A549 (cell line): ENCODE results near the gene CYP4F22. TPM values are rescaled to one million over a fixed set of nuclear protein-coding genes. Genes with fewer than 3 reads are reported as not detected.
A peak's percentile ranks its signal among the peaks of the same experiment; 100 is the strongest.

Experiments used
- ATAC-seq, 2 experiments: fragments of 200-7000 bp in 1 of 2; fragments of >200 bp in 1 of 2; cut with Nextera tagmentation in 1 of 2; cut with Tn5 transposase in 1 of 2; 3 replicates each; pipeline versions ENCODE4 v1.8.0 to v1.9.1; 2018 to 2020; ENCODE audit warnings: mild to moderate bottlenecking in 1 of 2, moderate library complexity in 1 of 2
- CTCF ChIA-PET: fragments of 300-600 bp; sonication (Branson Sonifier 250); formaldehyde crosslinking; extraction: SDS; loops from one replicate; lab custom pipeline; 2021; ENCODE audit warnings: antibody characterized with exemption, inconsistent platforms; lab: Yijun Ruan, JAX
- POLR2A ChIA-PET: fragments of 350-600 bp; formaldehyde crosslinking; extraction: SDS; loops from one replicate; lab custom pipeline; 2021; ENCODE audit warnings: antibody characterized with exemption, inconsistent platforms; lab: Yijun Ruan, JAX
- DNase-seq, 2 experiments: peaks; one replicate each; pipeline versions ENCODE4 v3.0.0 to v3.0.0-alpha.2; 2011 to 2016; ENCODE audit warnings: low read depth in 1 of 2, low spot score in 1 of 2
- FAIRE-seq: peaks from 2 replicates; lab custom pipeline; 2011; peaks lifted over from hg19 to GRCh38; lab: Jason Lieb, UNC
- H3K27ac ChIP-seq, 2 experiments: fragments of >200 bp; sonication (Bioruptor Twin); formaldehyde crosslinking; 3 replicates each; pipeline ENCODE4 v1.5.1; 2016 to 2017
- H3K4me1 ChIP-seq: fragments of >200 bp; sonication (Bioruptor Twin); formaldehyde crosslinking; 3 replicates; pipeline ENCODE4 v1.6.1; 2016
- H3K4me2 ChIP-seq: fragments of >200 bp; sonication (Bioruptor Twin); formaldehyde crosslinking; 3 replicates; pipeline ENCODE4 v1.6.1; 2016
- H3K4me3 ChIP-seq: fragments of >200 bp; sonication (Bioruptor Twin); formaldehyde crosslinking; 3 replicates; pipeline ENCODE4 v1.5.1; 2016
- H3K9me3 ChIP-seq: fragments of >200 bp; sonication (Bioruptor Twin); formaldehyde crosslinking; 3 replicates; pipeline ENCODE4 v1.6.1; 2016
- BHLHE40 ChIP-seq: IDR thresholded peaks from 2 replicates; pipeline ENCODE4 v1.6.1; 2012; ENCODE audit warnings: low read depth, low read length, inconsistent platforms
- CBX2 ChIP-seq: fragments of 200-600 bp; sonication (generic); IDR thresholded peaks from 2 replicates; pipeline ENCODE4 v1.6.1; 2016; ENCODE audit warnings: low read depth, mild to moderate bottlenecking, borderline replicate concordance
- CHD2 ChIP-seq: fragments of 150-350 bp; IDR thresholded peaks from 2 replicates; pipeline ENCODE4 v1.6.1; 2014; ENCODE audit warnings: low read length; ENCODE audit not compliant: partially characterized antibody
- EHF ChIP-seq: fragments of 250-450 bp; sonication (Bioruptor Pico); IDR thresholded peaks from 2 replicates; pipeline ENCODE4 v1.5.0; 2020; ENCODE audit warnings: mild to moderate bottlenecking
- EHMT2 ChIP-seq: fragments of 200-600 bp; sonication (generic); IDR thresholded peaks from 2 replicates; pipeline ENCODE4 v1.6.1; 2016; ENCODE audit warnings: antibody characterized with exemption, low read depth, mild to moderate bottlenecking, moderate library complexity
- ESRRA ChIP-seq: fragments of 150-350 bp; IDR thresholded peaks from 2 replicates; pipeline ENCODE4 v1.6.1; 2014; ENCODE audit warnings: mild to moderate bottlenecking, low read length, borderline replicate concordance
- HMGXB4 ChIP-seq: fragments of 250-450 bp; sonication (Bioruptor Pico); IDR thresholded peaks from 2 replicates; pipeline ENCODE4 v1.5.0; 2021; ENCODE audit warnings: mild to moderate bottlenecking, moderate library complexity, borderline replicate concordance
- HOXA7 ChIP-seq: fragments of 250-450 bp; sonication (Bioruptor Pico); IDR thresholded peaks from 2 replicates; pipeline ENCODE4 v1.5.0; 2020; ENCODE audit warnings: mild to moderate bottlenecking, moderate library complexity
- HOXB13 ChIP-seq: fragments of 250-450 bp; sonication (Bioruptor Pico); IDR thresholded peaks from 2 replicates; pipeline ENCODE4 v1.5.0; 2020; ENCODE audit warnings: low read depth, mild to moderate bottlenecking, moderate library complexity
- MAFK ChIP-seq: fragments of 450-650 bp; IDR thresholded peaks from 2 replicates; pipeline ENCODE4 v1.6.1; 2014; ENCODE audit not compliant: partially characterized antibody
- MAZ ChIP-seq: fragments of 150-350 bp; IDR thresholded peaks from 2 replicates; pipeline ENCODE4 v1.6.1; 2014; ENCODE audit warnings: antibody characterized with exemption, low read depth, low read length, borderline replicate concordance
- NR3C1 ChIP-seq: fragments of >200 bp; sonication (Bioruptor Twin); formaldehyde crosslinking; IDR thresholded peaks from 3 replicates; pipeline ENCODE4 v1.6.1; 2017
- PBX3 ChIP-seq: IDR thresholded peaks from 2 replicates; pipeline ENCODE4 v1.6.1; 2012
- POLR2A ChIP-seq: IDR thresholded peaks from 2 replicates; pipeline ENCODE4 v1.6.1; 2012; ENCODE audit warnings: mild to moderate bottlenecking, low read length
- RAD21 ChIP-seq, 2 experiments: fragments of >200 bp in 1 of 2; sonication (Bioruptor Twin) in 1 of 2; formaldehyde crosslinking in 1 of 2; IDR thresholded peaks in 1 of 2; conservative IDR thresholded peaks in 1 of 2; 2 replicates in 1 of 2; 3 replicates in 1 of 2; pipeline ENCODE4 v1.6.1; 2012 to 2018; ENCODE audit warnings: inconsistent platforms in 1 of 2
- RARB ChIP-seq: fragments of 250-450 bp; sonication (Bioruptor Pico); IDR thresholded peaks from 2 replicates; pipeline ENCODE4 v1.8.0; 2021; ENCODE audit warnings: mild to moderate bottlenecking, moderate library complexity
- TP53 ChIP-seq: fragments of 250-450 bp; sonication (Bioruptor Pico); IDR thresholded peaks from 2 replicates; pipeline ENCODE4 v1.5.0; 2021; ENCODE audit warnings: mild to moderate bottlenecking, moderate library complexity
- USF2 ChIP-seq: fragments of 450-650 bp; IDR thresholded peaks from 2 replicates; pipeline ENCODE4 v1.6.1; 2014; ENCODE audit warnings: antibody characterized with exemption
- ZC3H11A ChIP-seq: fragments of 450-650 bp; IDR thresholded peaks from 2 replicates; pipeline ENCODE4 v1.6.1; 2014; ENCODE audit warnings: antibody characterized with exemption, mild to moderate bottlenecking
- ZFP36 ChIP-seq: fragments of 450-650 bp; IDR thresholded peaks from 2 replicates; pipeline ENCODE4 v1.6.1; 2014; ENCODE audit warnings: borderline replicate concordance; ENCODE audit not compliant: partially characterized antibody
- WGBS: methylation state at CpG from one replicate; pipeline ENCODE4 v1.1.6; 2017; ENCODE audit errors: missing lambda C conversion rate; 5-methylcytosine and 5-hydroxymethylcytosine counted together
- polyA minus RNA-seq: library from RNA; depleted of rRNA, polyadenylated mRNA; stranded (reverse); fragments of >200 nt; gene quantifications from 2 replicates; pipeline ENCODE4 v1.2.3, GENCODE V29; 2011; rRNA and poly(A)+ RNA removed
- polyA plus RNA-seq, 4 experiments: library from polyadenylated mRNA; depleted of rRNA in 3 of 4; stranded (reverse); fragments of >200 nt; fragmentation: RNase III in 1 of 4; extraction: RNeasy Plus Mini Kit Qiagen cat#74134 plus additional on column Dnase treatment in 1 of 4; gene quantifications; 2 replicates in 3 of 4; 3 replicates in 1 of 4; pipeline ENCODE4 v1.2.3, GENCODE V29; 2011 to 2017
- TF ChIP-seq, protein P1 (sequence below): fragments of 150-350 bp; IDR thresholded peaks from 2 replicates; pipeline ENCODE4 v1.6.1; 2014; ENCODE audit warnings: low read depth, mild to moderate bottlenecking, low read length

CYP4F22 gene
- polyA plus RNA-seq (2011; rRNA removed) (not detected in 2 replicates), polyA plus RNA-seq (2017; fragmentation: RNase III; extraction: RNeasy Plus Mini Kit Qiagen cat#74134 plus additional on column Dnase treatment) (0.05 TPM in 1 of 3 replicates, not detected in the others), polyA minus RNA-seq (0.08 TPM in 1 of 2 replicates, not detected in the other)
- 0.03 and 0.05 TPM in 2 replicates for polyA plus RNA-seq (2012; cell fraction: cytosol; rRNA removed)
- polyA plus RNA-seq (2012; cell fraction: nucleus; rRNA removed): 0.05 and 0.11 TPM in 2 replicates

DNA sequence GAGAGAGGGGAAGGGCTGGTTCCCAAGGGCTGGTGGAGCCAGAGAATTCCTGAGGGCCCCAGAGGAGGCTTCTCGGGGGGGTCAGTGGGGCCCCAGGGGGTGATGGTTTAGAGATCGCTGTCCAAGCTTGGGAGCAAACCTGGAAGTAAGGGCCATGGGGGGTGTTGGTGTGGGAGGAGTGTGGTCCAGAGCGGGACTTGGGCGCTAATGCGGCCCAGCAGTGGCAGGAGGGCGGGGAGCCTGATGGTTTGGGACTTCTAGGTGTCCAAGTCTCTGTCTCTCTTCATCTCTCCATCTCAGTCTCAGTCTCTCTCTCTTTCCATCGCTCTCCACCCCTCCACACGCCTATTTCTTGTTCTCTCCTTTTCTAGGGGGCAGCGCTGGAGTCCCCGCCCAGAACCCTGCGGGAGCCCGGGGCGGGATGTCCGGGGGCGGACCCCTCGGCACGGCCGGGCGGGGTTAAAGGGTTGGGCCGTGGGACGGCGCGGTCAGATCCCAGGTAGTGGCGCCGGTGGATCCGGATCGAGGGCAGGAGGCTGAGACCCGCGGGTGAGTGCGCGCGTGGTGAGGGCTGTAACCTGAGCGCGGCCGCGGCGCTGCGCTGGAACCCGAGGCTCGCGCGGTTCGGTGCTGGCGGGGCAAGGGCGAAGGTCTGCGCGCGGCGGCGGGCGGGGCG lies at the start of gene CYP4F22:
Gene CYP4F22 (plus strand): TSS at position 491 of the 676 bp plus-strand sequence. CDS start 16,812 bp downstream, outside the sequence.
- H3K27ac ChIP-seq: peak within 1 kb of the TSS in 1 of 2 experiments; percentile 60; a peak in 3 of 6 replicates
- ChIA-PET CTCF (interaction anchor here (1.0 kb wide), 1 partner anchor 408 kb away, joined by 3 read pairs; no protein-coding TSS in a partner anchor), POLR2A (no interaction called here)
- no peak for TF ChIP-seq HOXA7 (CRISPR knock-in tag)
- TF ChIP-seq RAD21 (conservative IDR thresholded peaks at IDR 0.05 in 1 of 2, IDR thresholded peaks at IDR 0.05 in 1 of 2): no peak
- TF ChIP-seq ESRRA: no peak
- TF ChIP-seq EHMT2: no peak
- TF ChIP-seq BHLHE40: no peak
- no peak for TF ChIP-seq MAZ
- 28% methylated on average over 9 of the region's 52 CpGs for WGBS
- no peak for DNase-seq
- FAIRE-seq: no peak
- H3K9me3 ChIP-seq: no peaks in the 10 kb centered on the region
- ATAC-seq: peak; percentile 45 to 60; a peak in 4 of 6 replicates
- H3K4me1 ChIP-seq: no peaks in the 10 kb centered on the region
- H3K4me2 ChIP-seq: peak within 1 kb of the TSS; percentile 79
- peak within 1 kb of the TSS; percentile 44 for H3K4me3 ChIP-seq

DNA sequence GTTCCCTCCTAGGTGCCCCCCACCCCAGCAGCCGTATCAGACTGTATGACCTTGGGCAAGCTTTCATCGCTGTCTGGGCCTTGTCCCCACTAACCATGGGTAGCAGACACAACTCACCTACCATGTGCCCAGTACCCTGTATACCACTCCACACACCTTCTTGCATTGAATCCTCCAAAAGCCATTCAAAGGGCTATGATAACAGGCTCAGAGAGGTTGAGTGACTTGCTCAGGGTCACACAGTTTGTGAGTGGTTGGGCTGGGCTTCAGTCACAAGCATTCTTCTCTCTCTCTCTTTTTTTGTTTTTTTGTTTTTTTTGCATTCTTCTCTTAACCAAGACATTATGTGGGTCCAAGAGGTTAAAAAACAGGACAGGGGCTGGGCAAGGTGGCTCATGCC lies 46.6 kb upstream of the CYP4F22 start:
- H3K4me2 ChIP-seq: no peak overlapping the region
- WGBS: 100% methylated on average over 1 of the region's 2 CpGs
- no peaks in the 10 kb centered on the region for H3K9me3 ChIP-seq
- ChIA-PET CTCF (no interaction called here), POLR2A (no interaction called here)
- peaks cover 6% of the 10 kb centered on the region for H3K4me1 ChIP-seq
- H3K27ac ChIP-seq: no peak overlapping the region
- FAIRE-seq (no peak), DNase-seq (no peak), ATAC-seq (no peak)
- no peak for TF ChIP-seq NR3C1
- TF ChIP-seq ZFP36: peak; percentile 39
- no peak for TF ChIP-seq RARB
- no peak for TF ChIP-seq POLR2A
- H3K4me3 ChIP-seq: no peak overlapping the region

- no peak for DNase-seq
- TF ChIP-seq CBX2: no peak
- TF ChIP-seq CHD2: no peak
- no peak for TF ChIP-seq USF2
- TF ChIP-seq HMGXB4 (CRISPR knock-in tag): no peak
- no peak for TF ChIP-seq MAFK
- TF ChIP-seq PBX3: no peak
- no peak for TF ChIP-seq ZC3H11A
- no peak for TF ChIP-seq EHF
- no peak for TF ChIP-seq HOXA7 (CRISPR knock-in tag)
- no peak for TF ChIP-seq ZFP36
- TF ChIP-seq, protein P1, sequence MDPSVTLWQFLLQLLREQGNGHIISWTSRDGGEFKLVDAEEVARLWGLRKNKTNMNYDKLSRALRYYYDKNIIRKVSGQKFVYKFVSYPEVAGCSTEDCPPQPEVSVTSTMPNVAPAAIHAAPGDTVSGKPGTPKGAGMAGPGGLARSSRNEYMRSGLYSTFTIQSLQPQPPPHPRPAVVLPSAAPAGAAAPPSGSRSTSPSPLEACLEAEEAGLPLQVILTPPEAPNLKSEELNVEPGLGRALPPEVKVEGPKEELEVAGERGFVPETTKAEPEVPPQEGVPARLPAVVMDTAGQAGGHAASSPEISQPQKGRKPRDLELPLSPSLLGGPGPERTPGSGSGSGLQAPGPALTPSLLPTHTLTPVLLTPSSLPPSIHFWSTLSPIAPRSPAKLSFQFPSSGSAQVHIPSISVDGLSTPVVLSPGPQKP: no peak
- TF ChIP-seq TP53 (CRISPR knock-in tag): no peak
- TF ChIP-seq HOXB13 (CRISPR knock-in tag): no peak
- TF ChIP-seq, all 56 proteins: peak for 0
- ChIA-PET CTCF (no interaction called here), POLR2A (no interaction called here)
- peaks cover 12% of the 10 kb centered on the region for H3K4me1 ChIP-seq
- ATAC-seq (no peak), FAIRE-seq (no peak)
- no peak overlapping the region for H3K4me2 ChIP-seq
- no peak overlapping the region for H3K4me3 ChIP-seq
- H3K27ac ChIP-seq: no peak overlapping the region
- 83% methylated on average over 1 of the region's 25 CpGs for WGBS
- H3K9me3 ChIP-seq: no peaks in the 10 kb centered on the region
Observed at GRCh38 chr19:15463861-15464371, 44.4 kb upstream of the CYP4F22 start.
